GM21528 (cell line): Measurements from ENCODE around the gene SEMA3E.

Experiments used
- ATAC-seq: cut with Tn5 transposase; IDR thresholded peaks from one replicate; pipeline ENCODE4 v1.9.1; 2021; ENCODE audit warnings: mild to moderate bottlenecking, moderate library complexity; ENCODE audit not compliant: unreplicated experiment, low FRiP score

SEMA3E gene

GRCh38 chr7:83394776-83395175, 254.2 kb downstream of the SEMA3E start:
- ATAC-seq = no peak

- no peak for ATAC-seq
These were observed 260.5 kb downstream of the SEMA3E start for GRCh38 chr7:83388436-83388835.

- ATAC-seq = no peak
These were observed 282.3 kb downstream of the SEMA3E start for GRCh38 chr7:83366629-83367028.

GRCh38 chr7:83365746-83366145, 283.2 kb downstream of the SEMA3E start:
- ATAC-seq = no peak

GRCh38 chr7:83362871-83363550, 285.9 kb downstream of the SEMA3E start:
- no peak for ATAC-seq

- no peak for ATAC-seq
These were observed 289.8 kb downstream of the SEMA3E start for GRCh38 chr7:83359108-83359507.

GRCh38 chr7:83355143-83355542, 293.8 kb downstream of the SEMA3E start:
- ATAC-seq = no peak

- ATAC-seq = no peak
These were observed 300.9 kb downstream of the SEMA3E start for GRCh38 chr7:83347945-83348444.

GRCh38 chr7:83339907-83340306, 309.0 kb downstream of the SEMA3E start:
- ATAC-seq = no peak

- no peak for ATAC-seq
These were observed 310.5 kb downstream of the SEMA3E start for GRCh38 chr7:83338277-83338950.

GRCh38 chr7:83337050-83337449, 311.9 kb downstream of the SEMA3E start:
- no peak for ATAC-seq

- no peak for ATAC-seq
These were observed 322.7 kb downstream of the SEMA3E start for GRCh38 chr7:83326223-83326622.

- no peak for ATAC-seq
These were observed 323.9 kb downstream of the SEMA3E start for GRCh38 chr7:83325083-83325482.

- no peak for ATAC-seq
These were observed 324.3 kb downstream of the SEMA3E start for GRCh38 chr7:83324596-83324995.

GRCh38 chr7:83321011-83321410, 327.9 kb downstream of the SEMA3E start:
- ATAC-seq = no peak

- ATAC-seq = no peak
These were observed 335.0 kb downstream of the SEMA3E start for GRCh38 chr7:83313931-83314330.
